PC-9 (cell line): Measurements from ENCODE around the gene MEX3A. TPM values are rescaled to one million over a fixed set of nuclear protein-coding genes. Genes with fewer than 3 reads are reported as not detected.
A peak's percentile ranks its signal among the peaks of the same experiment; 100 is the strongest.

Source experiments
- BruUV-seq: library from RNA; stranded (reverse); fragments of 400-500 nt; replicated peaks from 2 replicates; lab custom pipeline; 2021; lab: Mats Ljungman, UMichigan
- CTCF ChIA-PET: fragments of 300-600 bp; sonication (Branson Sonifier 250); formaldehyde crosslinking; loops from one replicate; lab custom pipeline; 2022; ENCODE audit warnings: antibody characterized with exemption; lab: Charles Lee
- POLR2A ChIA-PET: fragments of 300-600 bp; sonication (Branson Sonifier 250); formaldehyde crosslinking; loops from one replicate; lab custom pipeline; 2022; ENCODE audit warnings: antibody characterized with exemption; ENCODE audit not compliant: unreplicated experiment; lab: Charles Lee
- DNase-seq, 2 experiments: peaks; one replicate each; pipeline versions ENCODE4 v3.0.0 to v3.0.0-alpha.2; 2015 to 2022; ENCODE audit warnings: mixed read lengths in 1 of 2
- H2AFZ ChIP-seq: fragments of 200-600 bp; sonication (generic); 2 replicates; pipeline ENCODE4 v1.8.1; 2017; ENCODE audit warnings: antibody characterized with exemption
- H3F3A ChIP-seq: fragments of 200-600 bp; sonication (generic); 2 replicates; pipeline ENCODE4 v1.8.1; 2017; ENCODE audit warnings: antibody characterized with exemption, mild to moderate bottlenecking, low read depth; ENCODE audit not compliant: insufficient read depth
- H3K27ac ChIP-seq: fragments of 200-600 bp; sonication (generic); 2 replicates; pipeline ENCODE4 v1.6.1; 2016; ENCODE audit warnings: mixed run types
- H3K27me3 ChIP-seq: fragments of 200-600 bp; sonication (generic); 2 replicates; pipeline ENCODE4 v1.6.1; 2016; ENCODE audit warnings: low read depth, mixed run types; ENCODE audit not compliant: insufficient read depth
- H3K36me3 ChIP-seq: fragments of 200-600 bp; sonication (generic); 2 replicates; pipeline ENCODE4 v1.6.1; 2016; ENCODE audit warnings: low read depth, mixed run types
- H3K4me1 ChIP-seq: fragments of 200-600 bp; sonication (generic); replicated peaks from 2 replicates; pipeline ENCODE4 v1.6.1; 2016; ENCODE audit warnings: mixed run types; ENCODE audit not compliant: insufficient read depth
- H3K4me2 ChIP-seq: fragments of 200-600 bp; sonication (generic); 2 replicates; pipeline ENCODE4 v1.6.1; 2017; ENCODE audit warnings: mixed run types
- H3K4me3 ChIP-seq: fragments of 200-600 bp; sonication (generic); 2 replicates; pipeline ENCODE4 v1.6.1; 2016; ENCODE audit warnings: mixed run types
- H3K79me2 ChIP-seq: fragments of 200-600 bp; sonication (generic); 2 replicates; pipeline ENCODE4 v1.6.1; 2017; ENCODE audit warnings: low read depth, mixed run types
- H3K9me2 ChIP-seq: fragments of 200-600 bp; sonication (generic); 2 replicates; pipeline ENCODE4 v1.8.1; 2017; ENCODE audit warnings: mild to moderate bottlenecking; ENCODE audit not compliant: insufficient read depth
- H3K9me3 ChIP-seq: fragments of 200-600 bp; sonication (generic); 2 replicates; pipeline ENCODE4 v1.8.1; 2016; ENCODE audit warnings: low read depth; ENCODE audit not compliant: insufficient read depth
- H4K20me1 ChIP-seq: fragments of 200-600 bp; sonication (generic); 2 replicates; pipeline ENCODE4 v1.8.1; 2017; ENCODE audit not compliant: insufficient read depth
- EZH2 ChIP-seq: fragments of 200-600 bp; sonication (generic); IDR thresholded peaks from 2 replicates; pipeline ENCODE4 v1.8.0; 2017; ENCODE audit warnings: antibody characterized with exemption, low read depth
- intact Hi-C: fragments of 100-400 bp; cut with micrococcal nuclease; formaldehyde crosslinking; loops from one replicate; pipeline ENCODE4 v1.10.0; 2022; ENCODE audit not compliant: unreplicated experiment
- total RNA-seq: library from RNA; stranded (reverse); gene quantifications from 2 replicates; pipeline ENCODE4 v1.2.3, GENCODE V29; 2021
- TF ChIP-seq, protein P1 (sequence below): fragments of 200-600 bp; sonication (generic); conservative IDR thresholded peaks from 2 replicates; pipeline ENCODE4 v1.6.1; 2017; ENCODE audit warnings: mixed run types, antibody characterized with exemption, mild to moderate bottlenecking, moderate library complexity

Gene MEX3A
- total RNA-seq, 1 experiment from 2014 or later, result 7.2 TPM

GRCh38 chr1:156101880-156102279 is 19.6 kb upstream of the MEX3A start:
- Histone ChIP-seq H3K4me1 (peaks cover 79% of the 10 kb centered on the region), H3K4me2 (no peak overlapping the region), H3K27ac (no peak overlapping the region), H2AFZ (no peak overlapping the region), H3K4me3 (no peak overlapping the region), H3F3A (peaks cover 35% of the 10 kb centered on the region), H3K9me2 (no peaks in the 10 kb centered on the region), H3K27me3 (no peaks in the 10 kb centered on the region), H4K20me1 (no peaks in the 10 kb centered on the region), H3K9me3 (no peaks in the 10 kb centered on the region), H3K36me3 (no peaks in the 10 kb centered on the region), H3K79me2 (no peaks in the 10 kb centered on the region)
- CTCF ChIA-PET, result no interaction called here
- POLR2A ChIA-PET, result interaction anchor here (0.5 kb wide), 1 partner anchor 28 kb away, joined by 3 read pairs; no protein-coding TSS in a partner anchor
- no TSS peak for BruUV-seq
- TF ChIP-seq, protein P1, sequence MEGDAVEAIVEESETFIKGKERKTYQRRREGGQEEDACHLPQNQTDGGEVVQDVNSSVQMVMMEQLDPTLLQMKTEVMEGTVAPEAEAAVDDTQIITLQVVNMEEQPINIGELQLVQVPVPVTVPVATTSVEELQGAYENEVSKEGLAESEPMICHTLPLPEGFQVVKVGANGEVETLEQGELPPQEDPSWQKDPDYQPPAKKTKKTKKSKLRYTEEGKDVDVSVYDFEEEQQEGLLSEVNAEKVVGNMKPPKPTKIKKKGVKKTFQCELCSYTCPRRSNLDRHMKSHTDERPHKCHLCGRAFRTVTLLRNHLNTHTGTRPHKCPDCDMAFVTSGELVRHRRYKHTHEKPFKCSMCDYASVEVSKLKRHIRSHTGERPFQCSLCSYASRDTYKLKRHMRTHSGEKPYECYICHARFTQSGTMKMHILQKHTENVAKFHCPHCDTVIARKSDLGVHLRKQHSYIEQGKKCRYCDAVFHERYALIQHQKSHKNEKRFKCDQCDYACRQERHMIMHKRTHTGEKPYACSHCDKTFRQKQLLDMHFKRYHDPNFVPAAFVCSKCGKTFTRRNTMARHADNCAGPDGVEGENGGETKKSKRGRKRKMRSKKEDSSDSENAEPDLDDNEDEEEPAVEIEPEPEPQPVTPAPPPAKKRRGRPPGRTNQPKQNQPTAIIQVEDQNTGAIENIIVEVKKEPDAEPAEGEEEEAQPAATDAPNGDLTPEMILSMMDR, result no peak
- TF ChIP-seq EZH2, result no peak
- intact Hi-C loops, result no loop called here
- no peak for DNase-seq

GRCh38 chr1:156100205-156100995 is 18.1 kb upstream of the MEX3A start:
- no peaks in the 10 kb centered on the region for H3K9me2 ChIP-seq
- H3K4me2 ChIP-seq, result peak overlapping the region; percentile 23
- 0 out of 2 replicates have a peak overlapping the region, but pooled peaks have one; percentile 6 for H3K27ac ChIP-seq
- no peaks in the 10 kb centered on the region for H4K20me1 ChIP-seq
- intact Hi-C loops, result no loop called here
- H3K4me3 ChIP-seq, result no peak overlapping the region
- H3K27me3 ChIP-seq, result no peaks in the 10 kb centered on the region
- DNase-seq, result peak; percentile 47 to 69
- no peaks in the 10 kb centered on the region for H3K36me3 ChIP-seq
- TF ChIP-seq, protein P1, result no peak
- no peak for TF ChIP-seq EZH2
- peaks cover 79% of the 10 kb centered on the region for H3K4me1 ChIP-seq
- no TSS peak for BruUV-seq
- no peak overlapping the region for H2AFZ ChIP-seq
- CTCF ChIA-PET, result interaction anchor here (0.6 to 1.5 kb wide), 7 partner anchors 11 to 345 kb away, joined by 3 to 8 read pairs (median 5); partner anchors contain the start of gene LMNA
- no peaks in the 10 kb centered on the region for H3K9me3 ChIP-seq
- no peaks in the 10 kb centered on the region for H3K79me2 ChIP-seq
- H3F3A ChIP-seq, result peaks cover 33% of the 10 kb centered on the region
- POLR2A ChIA-PET, result interaction anchor here (0.7 to 1.6 kb wide), 2 partner anchors 16 to 30 kb away, joined by 6 to 10 read pairs; no protein-coding TSS in a partner anchor

- DNase-seq, result no peak
- TF ChIP-seq EZH2, result no peak
- TF ChIP-seq, protein P1, result no peak
- H3K36me3 ChIP-seq, result no peaks in the 10 kb centered on the region
- H3F3A ChIP-seq, result peaks cover 30% of the 10 kb centered on the region
- H3K27me3 ChIP-seq, result no peaks in the 10 kb centered on the region
- H3K4me2 ChIP-seq, result no peak overlapping the region
- CTCF ChIA-PET, result interaction anchor here (0.5 to 1.5 kb wide), 3 partner anchors 15 to 135 kb away, joined by 3 to 9 read pairs (median 7); partner anchors contain the start of gene LMNA
- peaks cover 71% of the 10 kb centered on the region for H3K4me1 ChIP-seq
- H3K79me2 ChIP-seq, result no peaks in the 10 kb centered on the region
- H3K9me3 ChIP-seq, result no peaks in the 10 kb centered on the region
- H3K27ac ChIP-seq, result no peak overlapping the region
- no peaks in the 10 kb centered on the region for H4K20me1 ChIP-seq
- POLR2A ChIA-PET, result interaction anchor here (0.6 kb wide), 2 partner anchors 14 to 65 kb away, joined by 3 to 24 read pairs; no protein-coding TSS in a partner anchor
- H3K9me2 ChIP-seq, result no peaks in the 10 kb centered on the region
- no peak overlapping the region for H3K4me3 ChIP-seq
- no peak overlapping the region for H2AFZ ChIP-seq
- intact Hi-C loops, result loop anchor here (10.0 kb wide), 1 partner anchor 216 kb away; no protein-coding TSS in a partner anchor
- no TSS peak for BruUV-seq
These were observed 17.0 kb upstream of the MEX3A start for GRCh38 chr1:156099282-156099681.
